ENCODE measurements around the gene MAPK11.

- TF ChIP-seq CTCF (IDR thresholded peaks at IDR 0.05) = peak in 4 of 6 experiments; percentile 11 to 41 (median 34)
- no peak for TF ChIP-seq POLR2A (IDR thresholded peaks at IDR 0.05)
Observed at GRCh38 chr22:50274311-50274710, 4.1 kb upstream of the MAPK11 start.

Data from Peyer's patch (tissue), 4 donors.